ENCODE data around the gene TEAD4. TPM values are rescaled to one million over a fixed set of nuclear protein-coding genes. Genes with fewer than 3 reads are reported as not detected.

TEAD4 gene
- total and polyA plus RNA-seq, 2 donors from 2014 or later, result 19.8 to 40.9 TPM

DNA sequence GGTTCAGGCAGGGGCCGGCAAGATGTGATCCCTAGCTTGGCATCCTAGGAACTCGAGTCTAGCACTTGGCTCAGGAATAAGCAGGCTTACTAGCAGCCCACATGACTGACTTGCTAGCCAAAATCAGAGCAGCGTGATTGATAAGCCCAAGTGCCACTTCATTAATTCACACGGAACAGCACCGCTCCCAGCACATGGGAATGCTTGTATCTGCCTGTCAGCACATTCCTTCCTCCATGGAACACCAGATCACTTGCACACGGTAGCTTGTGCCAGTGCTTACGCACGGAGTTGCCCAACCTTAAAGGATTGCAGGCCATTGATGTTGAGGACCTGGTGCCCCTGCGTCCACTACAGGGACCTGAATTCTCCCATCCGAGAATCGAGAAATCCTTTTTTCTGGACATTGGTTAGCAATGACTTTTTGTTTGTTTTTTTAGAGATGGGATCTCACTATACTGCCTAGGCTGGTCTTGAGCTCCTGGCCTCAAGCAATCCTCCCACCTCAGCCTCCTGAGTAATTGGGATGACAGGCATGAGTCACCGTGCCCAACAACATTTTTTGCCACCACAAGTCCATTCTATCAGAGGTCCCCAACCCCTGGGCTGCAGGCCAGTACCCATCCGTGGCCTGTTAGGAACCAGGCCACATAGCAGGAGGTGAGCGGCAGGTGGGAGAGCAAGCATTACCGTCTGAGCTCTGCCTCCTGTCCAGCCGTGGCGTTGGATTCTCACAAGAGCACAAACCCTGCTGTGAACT is 87.4 kb downstream of the TEAD4 start:
- Histone ChIP-seq H3K4me1 (ENCODE audit: control insufficient read depth in 2 of 3, insufficient read depth in 2 of 3, low read depth in 1 of 3, low read length in 3 of 3) (peaks cover 0 to 10% (median 5%) of the 10 kb centered on the region in 3 donors), H3K27ac (ENCODE audit: low read depth in 2 of 2, low read length in 2 of 2) (no peak overlapping the region), H3K36me3 (ENCODE audit: control insufficient read depth in 2 of 3, insufficient read depth in 3 of 3, low read length in 3 of 3) (no peaks in the 10 kb centered on the region), H3K9me3 (ENCODE audit: control insufficient read depth in 2 of 3, insufficient read depth in 1 of 3, low read length in 3 of 3) (no peaks in the 10 kb centered on the region), H3K4me3 (ENCODE audit: low read length in 3 of 3) (no peak overlapping the region), H3K9ac (ENCODE audit: low read length in 3 of 3) (no peak overlapping the region), H3K27me3 (ENCODE audit: control insufficient read depth, insufficient read depth, low read length) (no peaks in the 10 kb centered on the region)
- TF ChIP-seq, protein P1, sequence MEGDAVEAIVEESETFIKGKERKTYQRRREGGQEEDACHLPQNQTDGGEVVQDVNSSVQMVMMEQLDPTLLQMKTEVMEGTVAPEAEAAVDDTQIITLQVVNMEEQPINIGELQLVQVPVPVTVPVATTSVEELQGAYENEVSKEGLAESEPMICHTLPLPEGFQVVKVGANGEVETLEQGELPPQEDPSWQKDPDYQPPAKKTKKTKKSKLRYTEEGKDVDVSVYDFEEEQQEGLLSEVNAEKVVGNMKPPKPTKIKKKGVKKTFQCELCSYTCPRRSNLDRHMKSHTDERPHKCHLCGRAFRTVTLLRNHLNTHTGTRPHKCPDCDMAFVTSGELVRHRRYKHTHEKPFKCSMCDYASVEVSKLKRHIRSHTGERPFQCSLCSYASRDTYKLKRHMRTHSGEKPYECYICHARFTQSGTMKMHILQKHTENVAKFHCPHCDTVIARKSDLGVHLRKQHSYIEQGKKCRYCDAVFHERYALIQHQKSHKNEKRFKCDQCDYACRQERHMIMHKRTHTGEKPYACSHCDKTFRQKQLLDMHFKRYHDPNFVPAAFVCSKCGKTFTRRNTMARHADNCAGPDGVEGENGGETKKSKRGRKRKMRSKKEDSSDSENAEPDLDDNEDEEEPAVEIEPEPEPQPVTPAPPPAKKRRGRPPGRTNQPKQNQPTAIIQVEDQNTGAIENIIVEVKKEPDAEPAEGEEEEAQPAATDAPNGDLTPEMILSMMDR (IDR thresholded peaks at IDR 0.05; ENCODE audit: borderline replicate concordance, extremely low read depth, insufficient read depth), result no peak
- DNase-seq (no peak), FAIRE-seq (no peak)
- intact Hi-C loops (cut with DNase I), result no loop called here

DNA sequence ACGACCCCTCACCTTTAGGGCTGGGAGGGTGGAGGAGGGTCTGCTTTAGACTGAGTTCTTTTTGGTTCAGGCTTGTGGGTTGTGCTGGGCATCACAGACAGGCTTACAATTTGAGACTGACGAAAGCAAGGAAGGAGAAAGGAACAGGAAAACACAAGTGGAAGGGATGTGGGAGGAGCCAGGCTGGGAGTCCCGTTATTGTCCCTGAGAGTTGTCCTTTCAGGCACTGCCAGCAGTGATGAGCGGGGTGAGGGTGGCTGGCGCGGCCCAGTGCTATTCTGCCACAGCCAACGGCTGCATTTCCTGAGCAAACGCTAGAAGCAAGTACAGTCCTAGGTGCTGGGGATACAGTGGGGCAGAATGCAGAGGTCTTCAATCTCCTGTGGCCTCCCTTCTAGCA is 88.8 kb downstream of the TEAD4 start:
- peaks cover 0 to 5% (median 4%) of the 10 kb centered on the region in 3 donors for H3K4me1 ChIP-seq (ENCODE audit: control insufficient read depth in 2 of 3, insufficient read depth in 2 of 3, low read depth in 1 of 3, low read length in 3 of 3)
- H3K9ac ChIP-seq (ENCODE audit: low read length in 3 of 3), result no peak overlapping the region
- H3K27ac ChIP-seq (ENCODE audit: low read depth in 2 of 2, low read length in 2 of 2), result no peak overlapping the region
- DNase-seq (no peak), FAIRE-seq (no peak)
- intact Hi-C loops (cut with DNase I), result no loop called here
- TF ChIP-seq, protein P1 (IDR thresholded peaks at IDR 0.05; ENCODE audit: borderline replicate concordance, extremely low read depth, insufficient read depth), result no peak
- no peaks in the 10 kb centered on the region for H3K27me3 ChIP-seq (ENCODE audit: control insufficient read depth, insufficient read depth, low read length)
- no peaks in the 10 kb centered on the region for H3K36me3 ChIP-seq (ENCODE audit: control insufficient read depth in 2 of 3, insufficient read depth in 3 of 3, low read length in 3 of 3)
- H3K9me3 ChIP-seq (ENCODE audit: control insufficient read depth in 2 of 3, insufficient read depth in 1 of 3, low read length in 3 of 3), result no peaks in the 10 kb centered on the region
- H3K4me3 ChIP-seq (ENCODE audit: low read length in 3 of 3), result no peak overlapping the region

GRCh38 chr12:3048540-3048939 is 89.3 kb downstream of the TEAD4 start:
- no peak for FAIRE-seq
- no peak overlapping the region for H3K9ac ChIP-seq (ENCODE audit: low read length in 3 of 3)
- no peaks in the 10 kb centered on the region for H3K9me3 ChIP-seq (ENCODE audit: control insufficient read depth in 2 of 3, insufficient read depth in 1 of 3, low read length in 3 of 3)
- no peak overlapping the region for H3K27ac ChIP-seq (ENCODE audit: low read depth in 2 of 2, low read length in 2 of 2)
- no peaks in the 10 kb centered on the region for H3K36me3 ChIP-seq (ENCODE audit: control insufficient read depth in 2 of 3, insufficient read depth in 3 of 3, low read length in 3 of 3)
- peaks cover 0 to 5% (median 4%) of the 10 kb centered on the region in 3 donors for H3K4me1 ChIP-seq (ENCODE audit: control insufficient read depth in 2 of 3, insufficient read depth in 2 of 3, low read depth in 1 of 3, low read length in 3 of 3)
- no peak overlapping the region for H3K4me3 ChIP-seq (ENCODE audit: low read length in 3 of 3)
- intact Hi-C loops (cut with DNase I), result no loop called here
- no peak for DNase-seq
- TF ChIP-seq, protein P1 (IDR thresholded peaks at IDR 0.05; ENCODE audit: borderline replicate concordance, extremely low read depth, insufficient read depth), result no peak
- no peaks in the 10 kb centered on the region for H3K27me3 ChIP-seq (ENCODE audit: control insufficient read depth, insufficient read depth, low read length)
